BLaER1 treated with 17β-estradiol and CSF1 and Interleukin-3, amounts not matched to agents 10 nM and 100 nM (cell line): ENCODE data around the gene KCNIP4.

ENCODE experiments used
- H3K27ac ChIP-seq, 11 experiments: shearing (Covaris generic); formaldehyde crosslinking; 2 replicates each; pipeline ENCODE4 v1.8.1; 2022
- H3K27me3 ChIP-seq, 11 experiments: shearing (Covaris generic); formaldehyde crosslinking; 2 replicates each; pipeline ENCODE4 v1.8.1; 2022
- H3K36me3 ChIP-seq, 11 experiments: shearing (Covaris generic); formaldehyde crosslinking; 2 replicates each; pipeline ENCODE4 v1.8.1; 2022
- H3K4me1 ChIP-seq, 10 experiments: shearing (Covaris generic); formaldehyde crosslinking; 2 replicates each; pipeline ENCODE4 v1.8.1; 2022
- H3K4me2 ChIP-seq, 11 experiments: shearing (Covaris generic); formaldehyde crosslinking; 2 replicates each; pipeline ENCODE4 v1.8.1; 2022
- H3K4me3 ChIP-seq, 10 experiments: shearing (Covaris generic); formaldehyde crosslinking; 2 replicates each; pipeline ENCODE4 v1.8.1; 2022
- H3K9ac ChIP-seq, 11 experiments: shearing (Covaris generic); formaldehyde crosslinking; 2 replicates each; pipeline ENCODE4 v1.8.1; 2022
- H3K9me3 ChIP-seq, 11 experiments: shearing (Covaris generic); formaldehyde crosslinking; replicated peaks in 1 of 11; 2 replicates each; pipeline ENCODE4 v1.8.1; 2022
- H4K20me1 ChIP-seq, 11 experiments: shearing (Covaris generic); formaldehyde crosslinking; 2 replicates each; pipeline ENCODE4 v1.8.1; 2022
- Cebpa-rat ChIP-seq, 11 experiments: shearing (Covaris generic); IDR thresholded peaks; 2 replicates each; pipeline ENCODE4 v1.8.1; 2022

The KCNIP4 gene

GRCh38 chr4:20681271-20681670, 1267.3 kb downstream of the KCNIP4 start:
- no peaks in the 10 kb centered on the region for H3K9me3 ChIP-seq
- H3K9ac ChIP-seq = no peak overlapping the region
- H4K20me1 ChIP-seq = no peaks in the 10 kb centered on the region
- no peak overlapping the region for H3K4me3 ChIP-seq
- no peaks in the 10 kb centered on the region for H3K27me3 ChIP-seq
- no peak for TF ChIP-seq Cebpa-rat (IDR thresholded peaks at IDR 0.05)
- H3K4me2 ChIP-seq = no peak overlapping the region
- H3K36me3 ChIP-seq = no peaks in the 10 kb centered on the region
- H3K4me1 ChIP-seq = peaks cover 0 to 9% (median 0%) of the 10 kb centered on the region in 10 experiments; a peak in 1 of 20 replicates
- H3K27ac ChIP-seq = no peak overlapping the region

- peaks cover 0 to 9% (median 0%) of the 10 kb centered on the region in 10 experiments; a peak in 1 of 20 replicates for H3K4me1 ChIP-seq
- H3K36me3 ChIP-seq = no peaks in the 10 kb centered on the region
- no peak overlapping the region for H3K4me2 ChIP-seq
- no peak for TF ChIP-seq Cebpa-rat (IDR thresholded peaks at IDR 0.05)
- no peaks in the 10 kb centered on the region for H3K27me3 ChIP-seq
- H3K4me3 ChIP-seq = no peak overlapping the region
- H3K27ac ChIP-seq = no peak overlapping the region
- no peak overlapping the region for H3K9ac ChIP-seq
- H3K9me3 ChIP-seq = no peaks in the 10 kb centered on the region
- H4K20me1 ChIP-seq = no peaks in the 10 kb centered on the region
Measured at GRCh38 chr4:20680736-20681135, 1267.8 kb downstream of the KCNIP4 start.

- Histone ChIP-seq H4K20me1 (no peaks in the 10 kb centered on the region), H3K27me3 (no peaks in the 10 kb centered on the region), H3K9me3 (no peaks in the 10 kb centered on the region), H3K4me1 (peaks cover 0 to 9% (median 0%) of the 10 kb centered on the region in 10 experiments; a peak in 1 of 20 replicates), H3K36me3 (no peaks in the 10 kb centered on the region), H3K9ac (no peak overlapping the region), H3K4me3 (no peak overlapping the region), H3K27ac (no peak overlapping the region), H3K4me2 (no peak overlapping the region)
- no peak for TF ChIP-seq Cebpa-rat (IDR thresholded peaks at IDR 0.05)
Measured at GRCh38 chr4:20679951-20680350, 1268.6 kb downstream of the KCNIP4 start.
